Glomerular visceral epithelial cell (primary cell): Measurements from ENCODE around the gene GTPBP1.
A peak's percentile ranks its signal among the peaks of the same experiment; 100 is the strongest.

Experiments
- DNase-seq: peaks from one replicate; pipeline ENCODE4 v3.0.0-alpha.2; 2016; ENCODE audit errors: extremely low spot score

Gene GTPBP1

GRCh38 chr22:38727123-38727522 lies 21.4 kb downstream of the GTPBP1 start:
- DNase-seq = no peak

DNA sequence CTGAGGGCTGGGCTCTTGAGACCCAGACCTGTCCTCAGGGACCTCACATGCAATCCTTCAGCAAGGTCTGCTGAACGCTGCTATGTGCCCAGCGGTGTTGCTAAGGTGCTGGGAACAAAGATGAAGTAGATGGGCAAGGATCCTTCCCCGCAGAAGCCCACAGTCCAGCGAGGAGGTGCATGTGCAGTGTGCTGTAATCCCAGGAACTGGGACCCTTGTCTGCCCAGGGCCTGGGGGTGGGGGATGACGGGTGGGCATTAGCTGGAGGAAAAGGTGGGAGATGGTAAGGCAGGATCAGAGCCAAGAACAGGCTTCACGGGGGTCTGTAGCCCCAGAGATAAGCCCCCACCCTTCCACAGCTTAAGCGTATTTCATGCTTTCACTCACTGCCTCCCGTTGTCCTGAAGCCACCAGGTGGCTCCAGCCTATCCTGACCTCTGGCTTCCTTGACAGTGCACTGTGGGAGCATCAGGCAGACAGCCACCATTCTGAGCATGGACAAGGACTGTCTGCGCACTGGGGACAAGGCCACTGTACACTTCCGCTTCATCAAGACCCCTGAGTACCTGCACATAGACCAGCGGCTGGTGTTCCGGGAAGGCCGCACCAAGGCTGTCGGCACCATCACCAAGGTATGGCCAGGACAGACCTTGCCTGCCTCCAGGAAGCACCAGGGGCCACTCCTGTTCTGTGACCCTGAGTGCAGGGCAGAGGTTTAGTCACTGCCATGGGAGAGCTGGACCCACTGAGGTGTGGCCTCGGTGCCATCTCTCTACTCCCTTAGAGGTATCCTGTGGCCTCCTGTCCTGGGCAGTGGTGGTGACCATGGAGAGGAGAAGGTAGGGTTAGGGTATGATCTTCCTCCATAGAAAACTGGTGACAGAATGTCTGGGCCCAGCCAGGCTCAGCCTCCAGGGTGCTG lies 22.0 kb downstream of the GTPBP1 start:
- no peak for DNase-seq

GRCh38 chr22:38728871-38729796 lies 23.4 kb downstream of the GTPBP1 start:
- DNase-seq = no peak

- no peak for DNase-seq
These were observed 24.2 kb downstream of the GTPBP1 start for GRCh38 chr22:38729946-38730345.

DNA sequence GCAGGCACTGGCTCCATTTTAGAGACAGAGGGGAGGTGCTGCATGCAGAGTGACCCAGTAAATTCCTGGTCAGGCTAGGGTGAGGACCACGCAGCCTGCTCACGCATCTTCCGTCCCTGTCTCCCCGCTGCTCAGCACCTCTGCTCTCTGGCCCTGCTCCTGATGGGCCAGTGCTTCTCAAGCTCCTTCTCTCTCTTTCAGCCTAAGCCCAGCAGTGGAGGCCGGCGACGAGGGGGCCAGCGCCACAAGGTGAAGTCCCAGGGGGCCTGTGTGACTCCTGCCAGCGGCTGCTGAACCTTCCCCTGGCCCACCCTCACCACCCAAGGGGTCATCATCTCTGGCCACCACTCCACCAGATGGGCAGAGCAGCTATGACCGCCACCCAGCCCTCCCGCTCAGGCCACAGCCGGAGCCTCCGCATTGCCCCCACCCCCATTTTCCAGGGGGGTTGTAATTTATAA lies 24.7 kb downstream of the GTPBP1 start:
- DNase-seq = no peak

DNA sequence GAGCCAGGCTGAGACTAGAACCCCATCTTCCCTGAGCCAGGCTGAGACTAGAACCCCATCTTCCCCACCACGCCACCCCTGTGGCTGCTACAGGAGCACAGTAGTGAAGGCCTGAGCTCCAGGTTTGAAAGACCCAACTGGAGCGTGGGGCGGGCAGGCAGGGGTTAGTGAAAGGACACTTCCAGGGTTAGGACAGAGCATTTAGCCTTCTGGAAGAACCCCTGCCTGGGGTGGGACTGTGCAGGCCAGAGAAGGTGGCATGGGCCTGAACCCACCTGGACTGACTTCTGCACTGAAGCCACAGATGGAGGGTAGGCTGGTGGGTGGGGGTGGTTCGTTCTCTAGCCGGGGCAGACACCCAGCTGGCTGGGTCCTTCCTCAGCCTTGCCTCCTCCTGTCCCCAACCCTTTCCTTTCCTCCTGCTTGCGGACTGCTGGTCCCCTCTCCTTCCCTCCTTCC lies 26.0 kb downstream of the GTPBP1 start:
- no peak for DNase-seq

GRCh38 chr22:38732251-38732815 lies 26.6 kb downstream of the GTPBP1 start:
- no peak for DNase-seq

DNA sequence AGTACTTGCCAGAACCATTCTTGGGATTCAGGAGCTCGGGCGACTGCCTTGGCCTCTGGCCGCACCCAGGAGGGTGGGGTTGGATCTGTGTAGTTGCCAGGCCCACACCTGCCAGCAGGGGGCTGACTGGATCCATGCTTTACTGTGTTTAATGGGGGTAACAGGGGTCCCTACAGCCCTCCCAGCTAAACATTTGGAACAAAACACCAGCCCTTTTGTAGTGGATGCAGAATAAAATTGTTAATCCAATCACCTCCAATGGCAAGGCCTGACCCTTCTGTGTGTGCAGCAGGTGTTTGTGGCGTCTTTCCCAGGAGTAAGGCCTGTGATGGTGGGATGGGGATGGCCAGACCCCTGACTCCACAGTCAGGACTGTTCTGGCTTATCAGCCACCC lies 27.6 kb downstream of the GTPBP1 start:
- DNase-seq = peak; percentile 20

DNA sequence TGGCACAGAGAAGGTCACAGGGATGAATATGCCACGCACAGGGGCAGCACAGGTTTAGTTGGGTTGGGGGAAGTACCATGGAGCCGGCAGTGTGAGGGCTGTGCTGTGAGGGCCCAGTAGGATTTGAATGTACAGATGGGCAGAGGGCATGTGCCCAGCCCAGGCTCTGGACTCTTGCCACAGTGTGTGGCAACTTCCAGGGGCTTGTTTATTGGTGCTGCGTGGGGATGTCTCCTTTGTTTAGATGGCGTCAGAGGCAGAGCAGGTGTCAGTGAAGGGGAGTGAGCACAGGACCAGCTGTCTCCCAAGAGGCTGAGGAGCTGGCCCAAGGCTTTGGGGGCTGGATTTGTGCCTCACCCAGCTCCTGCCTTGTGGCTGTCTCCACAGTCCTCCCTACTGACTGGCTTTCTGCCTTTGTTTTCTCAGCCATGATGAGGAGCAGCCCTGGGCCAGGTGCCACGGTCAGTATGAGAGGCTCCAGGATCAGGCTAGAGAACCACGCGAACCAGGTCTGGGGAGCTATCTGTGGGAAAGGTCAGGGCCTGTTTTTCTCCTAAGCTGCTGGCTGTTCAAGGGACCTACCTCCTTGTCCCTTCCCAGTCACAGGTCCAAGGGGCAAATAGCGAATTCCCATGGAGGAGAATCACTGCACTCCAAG lies 28.1 kb downstream of the GTPBP1 start:
- DNase-seq = no peak

GRCh38 chr22:38734421-38735100 lies 28.8 kb downstream of the GTPBP1 start:
- no peak for DNase-seq

DNA sequence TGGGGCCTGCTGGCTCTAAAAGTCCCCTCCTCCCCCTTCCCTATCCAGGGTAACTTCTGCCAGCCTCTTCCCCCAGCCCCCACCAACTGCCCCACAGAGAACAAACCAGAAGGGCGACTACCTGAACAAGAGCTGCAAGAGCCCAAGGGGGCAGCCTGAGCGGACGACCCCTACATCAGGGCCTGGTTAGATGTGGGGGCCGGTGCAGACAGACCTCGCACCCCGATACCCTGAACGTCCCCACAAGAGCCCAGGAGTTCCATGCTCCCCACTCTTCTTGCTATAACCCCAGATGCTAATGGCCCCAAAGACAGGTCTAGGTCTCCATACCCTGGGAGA lies 29.4 kb downstream of the GTPBP1 start:
- DNase-seq = no peak

GRCh38 chr22:38735465-38736256 lies 29.9 kb downstream of the GTPBP1 start:
- no peak for DNase-seq

DNA sequence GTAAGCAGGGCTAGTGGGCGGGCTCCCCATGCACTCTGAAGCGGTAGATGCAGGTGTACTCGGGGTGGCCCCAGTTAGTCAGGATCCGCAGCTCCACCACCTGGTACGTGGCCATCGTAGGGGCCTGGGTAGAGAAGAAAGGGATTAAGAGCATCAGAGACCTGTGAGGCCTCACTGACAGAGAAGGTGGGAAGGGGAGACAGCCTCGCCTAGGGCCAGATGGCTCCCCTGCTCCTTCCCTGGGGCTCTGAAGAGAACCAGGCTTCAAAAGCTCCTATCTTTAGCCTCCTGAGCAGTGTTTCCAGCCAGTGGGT lies 30.5 kb downstream of the GTPBP1 start:
- no peak for DNase-seq

DNA sequence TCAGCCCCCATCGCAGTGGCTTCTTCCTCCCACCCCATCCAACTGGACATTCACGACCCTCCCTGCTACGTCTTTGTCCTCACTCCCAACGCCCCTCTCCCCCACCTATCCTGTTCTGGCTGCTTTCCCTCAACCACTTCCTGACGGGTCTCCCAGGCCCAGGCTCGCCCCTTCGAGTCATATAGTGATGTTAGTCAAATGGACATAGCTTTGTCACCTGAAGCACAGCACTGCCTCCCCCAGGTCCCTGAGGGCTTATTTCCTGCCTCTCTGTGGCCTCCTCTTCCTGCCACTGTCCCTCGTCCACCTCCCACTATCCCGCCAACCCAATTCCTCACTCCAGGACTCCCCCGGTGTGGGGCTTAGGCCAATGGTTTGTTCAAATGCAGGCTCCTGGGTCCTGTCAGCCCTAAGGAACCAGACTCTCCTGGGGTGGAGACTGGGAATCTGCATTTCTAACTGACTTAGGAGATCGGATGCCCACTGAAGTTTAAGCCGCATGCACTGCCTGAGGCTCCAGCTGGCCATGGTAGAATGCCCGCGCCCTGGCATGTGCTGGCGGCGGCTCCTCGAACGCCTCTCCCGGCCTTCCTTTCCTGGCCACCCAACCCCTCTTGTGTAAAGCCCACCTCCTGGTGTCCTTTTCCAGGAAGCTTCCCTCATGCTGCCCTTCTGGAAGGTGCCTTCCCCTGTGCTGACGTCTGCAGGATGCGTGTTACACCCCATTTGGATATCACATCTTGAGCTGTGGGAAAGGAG lies 31.7 kb downstream of the GTPBP1 start:
- DNase-seq = peak; percentile 11

DNA sequence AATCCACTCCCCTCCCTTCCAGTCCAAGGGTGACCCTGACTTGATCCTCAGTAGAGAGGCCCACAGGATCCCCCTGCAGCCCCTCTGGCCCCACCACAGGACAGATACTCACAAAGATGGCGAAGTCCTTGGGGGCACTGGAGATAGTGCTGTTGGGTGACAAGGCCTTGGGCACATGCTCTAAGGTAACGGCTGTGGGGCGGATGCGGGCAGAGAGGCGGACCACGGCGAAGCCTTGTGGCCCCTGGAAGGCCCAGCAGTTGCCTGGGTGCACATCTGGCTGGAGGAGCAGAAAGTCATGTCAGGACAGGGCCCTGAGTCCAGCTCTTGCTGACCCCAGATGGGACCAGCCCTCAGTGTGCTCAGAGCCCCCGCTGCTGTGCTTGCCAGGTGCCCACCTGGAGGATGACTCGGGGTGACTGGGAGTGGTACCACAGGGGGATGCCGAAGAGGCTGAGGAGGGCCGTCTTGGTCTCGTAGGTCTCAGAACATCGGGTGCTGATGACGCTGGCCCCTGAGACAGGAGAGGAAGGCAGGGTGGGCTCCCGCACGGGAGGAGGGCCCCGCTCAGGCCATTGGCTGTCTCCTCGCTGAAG lies 32.8 kb downstream of the GTPBP1 start:
- DNase-seq = no peak

DNA sequence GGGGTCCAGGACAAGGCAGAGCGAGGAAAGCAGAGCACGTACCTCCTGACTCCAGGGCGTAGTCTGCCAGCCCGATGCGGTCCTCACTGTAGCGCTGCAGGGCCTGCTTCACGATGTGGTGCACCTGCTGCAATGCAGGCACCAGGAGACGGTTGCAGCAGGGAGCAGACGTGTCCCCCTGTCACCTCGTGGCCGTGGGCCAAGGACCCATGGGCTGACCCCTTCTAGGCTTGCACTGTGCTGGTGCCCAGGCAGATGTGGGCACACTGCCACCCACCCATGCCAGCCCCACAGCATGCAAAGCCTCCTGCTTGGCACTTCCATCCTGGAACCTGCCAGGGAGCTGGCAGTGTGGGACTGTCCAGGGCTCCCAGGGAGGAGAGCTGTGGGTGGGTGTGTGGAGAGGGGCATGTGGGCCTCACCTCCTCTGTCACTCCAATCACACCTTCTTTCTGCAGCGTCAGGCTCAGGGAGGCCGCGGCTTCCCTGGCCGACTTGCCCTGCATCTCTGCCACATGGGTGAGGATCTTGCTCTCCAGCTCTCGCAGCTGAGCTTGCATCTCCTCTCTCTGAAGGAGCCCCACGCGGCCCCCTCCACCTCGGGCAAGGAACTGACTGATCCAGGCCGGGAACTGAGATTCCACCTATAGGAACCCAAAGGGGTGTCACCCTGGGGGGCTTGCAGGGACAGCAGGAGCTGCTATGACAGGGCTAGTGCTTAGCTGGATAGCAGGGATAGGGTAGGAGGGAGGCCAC lies 33.7 kb downstream of the GTPBP1 start:
- DNase-seq = no peak

- DNase-seq = no peak
These were observed 34.5 kb downstream of the GTPBP1 start for GRCh38 chr22:38740116-38740723.

DNA sequence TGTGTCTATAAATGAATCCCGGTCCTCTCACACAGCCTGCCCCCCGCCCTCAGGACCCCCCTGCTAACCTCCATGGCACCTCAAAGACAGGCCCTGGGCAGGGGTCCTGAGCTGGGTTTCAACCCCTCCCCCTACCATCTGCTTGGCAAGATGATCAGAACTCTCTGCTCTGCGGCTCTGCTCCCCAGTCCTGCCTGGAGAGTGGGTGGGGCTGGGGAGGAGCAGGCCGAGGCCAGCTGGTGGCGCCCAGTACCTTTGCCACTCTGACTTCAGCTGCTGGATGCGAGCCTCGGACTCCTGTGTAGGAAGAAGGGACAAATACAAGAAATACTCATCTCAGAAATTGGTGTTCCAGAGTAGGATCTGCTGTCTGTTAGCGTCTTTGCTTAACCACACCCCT lies 35.0 kb downstream of the GTPBP1 start:
- DNase-seq = no peak
